ENCODE measurements around the gene MTPN. TPM values are rescaled to one million over a fixed set of nuclear protein-coding genes. Genes with fewer than 3 reads are reported as not detected.

Gene MTPN
- total RNA-seq, 1 experiment from 2014 or later: 98.2 TPM

DNA sequence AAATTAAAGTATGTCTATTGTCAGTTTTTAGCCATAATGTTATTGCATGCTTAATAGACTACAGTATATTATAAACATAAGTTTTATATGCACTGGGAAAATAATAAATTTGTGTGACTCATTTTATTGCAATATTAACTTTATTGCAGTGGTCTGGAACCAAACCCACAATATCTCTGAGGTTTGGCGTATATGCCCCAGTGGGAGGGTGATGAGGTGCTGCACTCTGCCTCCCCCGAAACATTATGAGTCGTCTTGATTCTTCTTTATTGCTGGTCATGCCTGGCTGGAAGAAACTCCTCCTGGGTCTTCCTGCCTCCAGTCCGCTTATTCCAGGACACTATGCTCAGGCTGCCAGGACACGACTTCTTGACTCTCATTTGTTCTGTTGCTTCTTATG, 88.4 kb downstream of the MTPN start:
- Histone ChIP-seq H2AK5ac (ENCODE audit: insufficient read length, low read length) (no peak overlapping the region), H3K23ac (ENCODE audit: insufficient read length, low read depth, low read length) (no peak overlapping the region), H3K27me3 (ENCODE audit: insufficient read depth, low read length) (no peaks in the 10 kb centered on the region), H3K4ac (ENCODE audit: low read depth, low read length) (no peak overlapping the region), H2BK5ac (ENCODE audit: insufficient read length, low read length) (no peak overlapping the region), H3K27ac (ENCODE audit: insufficient read length, low read depth, low read length) (no peak overlapping the region), H3K4me2 (ENCODE audit: insufficient read depth, insufficient read length, low read length) (no peak overlapping the region), H3T11ph (ENCODE audit: low read length) (no peak overlapping the region), H3K56ac (ENCODE audit: insufficient read length, low read depth, low read length) (no peak overlapping the region), H3K9ac (ENCODE audit: extremely low read depth, insufficient read length, low read length) (no peak overlapping the region), H3K9me3 (ENCODE audit: control insufficient read depth, low read depth, low read length) (no peaks in the 10 kb centered on the region), H3K79me2 (ENCODE audit: insufficient read depth, low read length) (no peaks in the 10 kb centered on the region), H3K23me2 (ENCODE audit: insufficient read length, low read depth, low read length, poor library complexity, severe bottlenecking) (no peaks in the 10 kb centered on the region), H4K5ac (ENCODE audit: insufficient read length, low read depth, low read length) (no peak overlapping the region), H2BK12ac (ENCODE audit: insufficient read length, low read depth, low read length) (no peak overlapping the region), H2AFZ (ENCODE audit: low read length) (no peak overlapping the region), H4K8ac (replicated peaks; ENCODE audit: insufficient read length, low read depth, low read length) (no peak overlapping the region), H2BK20ac (ENCODE audit: low read depth, low read length, poor library complexity, severe bottlenecking) (no peak overlapping the region), H3K4me1 (ENCODE audit: insufficient read depth, low read length) (no peaks in the 10 kb centered on the region), H3K18ac (ENCODE audit: insufficient read length, low read depth, low read length) (no peak overlapping the region), H3K79me1 (ENCODE audit: insufficient read depth, low read depth, low read length, poor library complexity, severe bottlenecking) (no peaks in the 10 kb centered on the region), H2BK120ac (ENCODE audit: low read depth, low read length, poor library complexity, severe bottlenecking) (no peak overlapping the region), H4K20me1 (ENCODE audit: control insufficient read depth, insufficient read depth, insufficient read length) (no peaks in the 10 kb centered on the region), H2BK15ac (ENCODE audit: low read depth, low read length) (no peak overlapping the region), H3K14ac (ENCODE audit: insufficient read depth, low read length) (no peak overlapping the region), H4K91ac (ENCODE audit: insufficient read length, low read depth, low read length) (no peak overlapping the region)
- no peaks in the 10 kb centered on the region for H3K4me1 Mint-ChIP-seq
- H3K27ac Mint-ChIP-seq: no peak overlapping the region
- H3K9me3 Mint-ChIP-seq: no peaks in the 10 kb centered on the region
- DNase-seq: no peak
- TF ChIP-seq CTCF (conservative IDR thresholded peaks at IDR 0.05): no peak
- no peaks in the 10 kb centered on the region for H3K36me3 Mint-ChIP-seq (ENCODE audit: insufficient read depth in 1 of 3, low read depth in 3 of 3)
- WGBS (ENCODE audit: extremely low coverage, insufficient read length, low lambda C conversion rate): no CpG with 5 or more reads among the region's 5 CpGs
- no peaks in the 10 kb centered on the region for H3K27me3 Mint-ChIP-seq (ENCODE audit: low read depth)
- H3K4me3 Mint-ChIP-seq: no peak overlapping the region

Data from H9 (cell line).